NCI-H2107 treated with DMSO at 0.1 percent for 48 hours (cell line): ENCODE measurements around the gene WWOX.

Source experiments
- DNase-seq: peaks from one replicate; lab custom pipeline; 2025; ENCODE audit not compliant: unreplicated experiment; lab: John Stamatoyannopoulos, UW

The WWOX gene

GRCh38 chr16:78782572-78782971 lies 683.1 kb downstream of the WWOX start:
- DNase-seq, result no peak

- no peak for DNase-seq
These were observed 684.2 kb downstream of the WWOX start for GRCh38 chr16:78783570-78784079.

- no peak for DNase-seq
These were observed 685.3 kb downstream of the WWOX start for GRCh38 chr16:78784771-78785170.

GRCh38 chr16:78785218-78785617 lies 685.8 kb downstream of the WWOX start:
- DNase-seq, result no peak

GRCh38 chr16:78786635-78787034 lies 687.2 kb downstream of the WWOX start:
- no peak for DNase-seq

GRCh38 chr16:78788276-78788675 lies 688.8 kb downstream of the WWOX start:
- no peak for DNase-seq

GRCh38 chr16:78788696-78789095 lies 689.2 kb downstream of the WWOX start:
- no peak for DNase-seq

GRCh38 chr16:78789561-78789960 lies 690.1 kb downstream of the WWOX start:
- DNase-seq, result no peak

- no peak for DNase-seq
These were observed 691.6 kb downstream of the WWOX start for GRCh38 chr16:78791011-78791410.

GRCh38 chr16:78791926-78792325 lies 692.5 kb downstream of the WWOX start:
- no peak for DNase-seq

GRCh38 chr16:78792952-78793351 lies 693.5 kb downstream of the WWOX start:
- no peak for DNase-seq

GRCh38 chr16:78794581-78795250 lies 695.3 kb downstream of the WWOX start:
- no peak for DNase-seq

GRCh38 chr16:78795433-78795832 lies 696.0 kb downstream of the WWOX start:
- DNase-seq, result no peak

GRCh38 chr16:78796221-78796866 lies 696.9 kb downstream of the WWOX start:
- DNase-seq, result no peak

- no peak for DNase-seq
These were observed 700.0 kb downstream of the WWOX start for GRCh38 chr16:78799429-78799828.

GRCh38 chr16:78800523-78800922 lies 701.1 kb downstream of the WWOX start:
- no peak for DNase-seq

- no peak for DNase-seq
These were observed 704.7 kb downstream of the WWOX start for GRCh38 chr16:78804058-78804735.

GRCh38 chr16:78805556-78805955 lies 706.1 kb downstream of the WWOX start:
- no peak for DNase-seq

- DNase-seq, result no peak
These were observed 711.8 kb downstream of the WWOX start for GRCh38 chr16:78811247-78811646.

GRCh38 chr16:78812582-78812981 lies 713.1 kb downstream of the WWOX start:
- no peak for DNase-seq

- no peak for DNase-seq
These were observed 714.3 kb downstream of the WWOX start for GRCh38 chr16:78813661-78814311.

- DNase-seq, result no peak
These were observed 716.3 kb downstream of the WWOX start for GRCh38 chr16:78815713-78816112.
